Hepatocyte (in vitro differentiated cells): ENCODE measurements around the gene KRT6A. TPM values are rescaled to one million over a fixed set of nuclear protein-coding genes. Genes with fewer than 3 reads are reported as not detected.

Experiments used
- DNase-seq: peaks from one replicate; pipeline ENCODE4 v3.0.0-alpha.2; 2016; ENCODE audit warnings: low spot score
- H2AFZ ChIP-seq: fragments of 200-600 bp; sonication (generic); 2 replicates; pipeline ENCODE4 v1.6.0; 2016; ENCODE audit warnings: antibody characterized with exemption, mild to moderate bottlenecking
- H3K27ac ChIP-seq: fragments of 200-600 bp; sonication (generic); 2 replicates; pipeline ENCODE4 v1.5.1; 2016; ENCODE audit warnings: mild to moderate bottlenecking
- H3K27me3 ChIP-seq: fragments of 200-600 bp; sonication (generic); 2 replicates; pipeline ENCODE4 v1.6.1; 2016
- H3K36me3 ChIP-seq: fragments of 200-600 bp; sonication (generic); replicated peaks from 2 replicates; pipeline ENCODE4 v1.5.1; 2016; ENCODE audit warnings: low read depth; ENCODE audit not compliant: insufficient read depth
- H3K4me1 ChIP-seq: fragments of 200-600 bp; sonication (generic); 2 replicates; pipeline ENCODE4 v1.5.1; 2016; ENCODE audit warnings: mild to moderate bottlenecking, moderate library complexity; ENCODE audit not compliant: insufficient read depth
- H3K4me2 ChIP-seq: fragments of 200-600 bp; sonication (generic); 2 replicates; pipeline ENCODE4 v1.6.0; 2016
- H3K4me3 ChIP-seq: fragments of 200-600 bp; sonication (generic); 2 replicates; pipeline ENCODE4 v1.5.1; 2016; ENCODE audit warnings: mild to moderate bottlenecking
- H3K79me2 ChIP-seq: fragments of 200-600 bp; sonication (generic); 2 replicates; pipeline ENCODE4 v1.6.0; 2017; ENCODE audit warnings: mild to moderate bottlenecking
- H3K9me2 ChIP-seq: fragments of 200-600 bp; sonication (generic); replicated peaks from 2 replicates; pipeline ENCODE4 v1.6.0; 2017; ENCODE audit warnings: mild to moderate bottlenecking; ENCODE audit not compliant: insufficient read depth
- H3K9me3 ChIP-seq: fragments of 200-600 bp; sonication (generic); 2 replicates; pipeline ENCODE4 v1.5.1; 2016; ENCODE audit warnings: low read depth, mild to moderate bottlenecking
- H4K20me1 ChIP-seq: fragments of 200-600 bp; sonication (generic); 2 replicates; pipeline ENCODE4 v1.6.0; 2016; ENCODE audit warnings: mild to moderate bottlenecking; ENCODE audit not compliant: insufficient read depth, poor library complexity, severe bottlenecking
- EZH2 ChIP-seq: fragments of 200-600 bp; sonication (generic); IDR thresholded peaks from 2 replicates; pipeline ENCODE4 v1.6.1; 2016; ENCODE audit warnings: antibody characterized with exemption, mild to moderate bottlenecking, borderline replicate concordance
- EZH2phosphoT487 ChIP-seq: fragments of 200-600 bp; sonication (generic); IDR thresholded peaks from one replicate; pipeline ENCODE4 v1.6.1; 2018; ENCODE audit warnings: antibody characterized with exemption, mild to moderate bottlenecking, low read depth, moderate library complexity; ENCODE audit not compliant: unreplicated experiment, severe bottlenecking
- WGBS: methylation state at CpG from one replicate; pipeline ENCODE4 v1.1.6; 2016; ENCODE audit warnings: low lambda C conversion rate; ENCODE audit errors: missing lambda C conversion rate; 5-methylcytosine and 5-hydroxymethylcytosine counted together
- polyA plus RNA-seq: library from polyadenylated mRNA; unstranded; fragments of >200 nt; fragmentation: Nextera tagmentation; extraction: Ambion mirVana; gene quantifications from 2 replicates; pipeline ENCODE4 v1.2.1, GENCODE V29; 2016
- total RNA-seq: library from RNA; depleted of rRNA; stranded (reverse); fragments of >200 nt; gene quantifications from 2 replicates; pipeline ENCODE4 v1.2.3, GENCODE V29; 2014
- TF ChIP-seq, protein P1 (sequence below): fragments of 200-600 bp; sonication (generic); IDR thresholded peaks from 2 replicates; pipeline ENCODE4 v1.5.1; 2016; ENCODE audit warnings: antibody characterized with exemption, mild to moderate bottlenecking; ENCODE audit not compliant: poor library complexity

KRT6A gene
- total and polyA plus RNA-seq, 2 experiments from 2014 or later, result 0.54 to 6.8 TPM

DNA sequence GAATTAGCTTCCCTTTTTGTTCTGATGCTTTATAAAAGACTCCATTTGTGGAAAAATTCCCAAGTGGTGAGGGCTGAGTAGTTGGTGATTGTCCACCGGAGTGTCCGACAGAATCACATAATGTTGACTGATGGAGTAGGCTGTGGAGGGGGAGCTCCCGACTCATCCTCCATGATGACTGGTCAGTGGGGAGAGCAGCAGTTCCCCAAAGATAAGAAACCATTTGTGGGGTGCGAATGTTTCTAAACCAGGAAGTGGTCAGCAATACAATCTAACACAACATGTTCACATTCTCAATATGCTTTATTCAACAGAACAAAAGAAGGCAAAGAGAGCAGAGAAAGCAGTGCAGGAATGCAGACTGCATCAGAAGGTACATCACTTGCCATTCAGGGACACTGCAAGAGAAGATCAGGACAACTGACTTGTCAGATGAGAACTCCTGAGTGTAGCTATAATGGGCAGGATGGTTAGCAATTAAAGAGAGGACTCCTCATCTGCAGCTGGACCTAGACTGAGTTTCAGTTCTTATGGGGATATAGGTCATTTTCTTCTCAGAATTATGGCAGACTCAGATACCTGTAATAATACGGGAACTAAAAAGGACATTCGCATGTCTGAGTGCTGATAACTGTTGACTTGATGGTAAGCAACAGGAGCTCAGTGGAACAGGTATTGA, 46.6 kb downstream of the KRT6A start:
- no peaks in the 10 kb centered on the region for H3K79me2 ChIP-seq
- no peaks in the 10 kb centered on the region for H3K36me3 ChIP-seq
- 90% methylated on average over 6 of the region's 6 CpGs for WGBS
- H3K27ac ChIP-seq, result no peak overlapping the region
- H3K4me2 ChIP-seq, result no peak overlapping the region
- H3K27me3 ChIP-seq, result no peaks in the 10 kb centered on the region
- TF ChIP-seq EZH2 (no peak), EZH2phosphoT487 (no peak)
- TF ChIP-seq, protein P1, sequence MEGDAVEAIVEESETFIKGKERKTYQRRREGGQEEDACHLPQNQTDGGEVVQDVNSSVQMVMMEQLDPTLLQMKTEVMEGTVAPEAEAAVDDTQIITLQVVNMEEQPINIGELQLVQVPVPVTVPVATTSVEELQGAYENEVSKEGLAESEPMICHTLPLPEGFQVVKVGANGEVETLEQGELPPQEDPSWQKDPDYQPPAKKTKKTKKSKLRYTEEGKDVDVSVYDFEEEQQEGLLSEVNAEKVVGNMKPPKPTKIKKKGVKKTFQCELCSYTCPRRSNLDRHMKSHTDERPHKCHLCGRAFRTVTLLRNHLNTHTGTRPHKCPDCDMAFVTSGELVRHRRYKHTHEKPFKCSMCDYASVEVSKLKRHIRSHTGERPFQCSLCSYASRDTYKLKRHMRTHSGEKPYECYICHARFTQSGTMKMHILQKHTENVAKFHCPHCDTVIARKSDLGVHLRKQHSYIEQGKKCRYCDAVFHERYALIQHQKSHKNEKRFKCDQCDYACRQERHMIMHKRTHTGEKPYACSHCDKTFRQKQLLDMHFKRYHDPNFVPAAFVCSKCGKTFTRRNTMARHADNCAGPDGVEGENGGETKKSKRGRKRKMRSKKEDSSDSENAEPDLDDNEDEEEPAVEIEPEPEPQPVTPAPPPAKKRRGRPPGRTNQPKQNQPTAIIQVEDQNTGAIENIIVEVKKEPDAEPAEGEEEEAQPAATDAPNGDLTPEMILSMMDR, result no peak
- no peak overlapping the region for H3K4me3 ChIP-seq
- H3K9me2 ChIP-seq, result no peaks in the 10 kb centered on the region
- no peak for DNase-seq
- H3K9me3 ChIP-seq, result no peaks in the 10 kb centered on the region
- no peak overlapping the region for H2AFZ ChIP-seq
- peaks cover 18% of the 10 kb centered on the region for H3K4me1 ChIP-seq
- no peaks in the 10 kb centered on the region for H4K20me1 ChIP-seq

DNA sequence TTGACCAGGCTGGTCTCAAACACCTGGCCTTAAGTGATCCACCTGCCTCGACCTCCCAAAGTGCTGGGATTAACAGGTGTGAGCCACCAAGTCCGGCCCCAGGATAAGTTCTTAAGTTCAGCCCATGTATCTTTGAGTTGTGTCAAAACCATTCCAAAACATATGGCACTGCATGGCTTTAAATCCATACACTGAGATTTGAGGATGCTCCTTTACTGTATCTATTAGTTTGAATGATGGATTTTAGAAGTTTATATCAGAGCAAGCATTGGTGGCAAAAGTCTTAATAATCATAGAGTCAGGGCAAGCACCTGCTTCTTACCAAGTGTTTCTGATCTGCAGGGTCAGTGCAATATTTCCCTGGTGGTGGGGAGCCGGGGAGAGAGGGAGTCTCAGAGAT, 47.2 kb downstream of the KRT6A start:
- Histone ChIP-seq H3K27ac (no peak overlapping the region), H3K9me3 (no peaks in the 10 kb centered on the region), H3K9me2 (no peaks in the 10 kb centered on the region), H3K4me1 (peaks cover 19% of the 10 kb centered on the region), H2AFZ (no peak overlapping the region), H3K79me2 (no peaks in the 10 kb centered on the region), H3K4me3 (no peak overlapping the region), H3K4me2 (no peak overlapping the region), H3K36me3 (no peaks in the 10 kb centered on the region), H3K27me3 (no peaks in the 10 kb centered on the region), H4K20me1 (no peaks in the 10 kb centered on the region)
- DNase-seq, result no peak
- TF ChIP-seq, protein P1, result no peak
- TF ChIP-seq EZH2 (no peak), EZH2phosphoT487 (no peak)
- WGBS, result 80% methylated on average over 3 of the region's 3 CpGs

- Histone ChIP-seq H3K4me3 (no peak overlapping the region), H3K4me1 (peaks cover 19% of the 10 kb centered on the region), H3K36me3 (no peaks in the 10 kb centered on the region), H4K20me1 (no peaks in the 10 kb centered on the region), H3K79me2 (no peaks in the 10 kb centered on the region), H3K4me2 (no peak overlapping the region), H3K9me3 (no peaks in the 10 kb centered on the region), H3K9me2 (no peaks in the 10 kb centered on the region), H3K27ac (no peak overlapping the region), H2AFZ (no peak overlapping the region), H3K27me3 (no peaks in the 10 kb centered on the region)
- TF ChIP-seq EZH2, result no peak
- no peak for TF ChIP-seq EZH2phosphoT487
- TF ChIP-seq, protein P1, result no peak
- no peak for DNase-seq
- 77% methylated on average over 10 of the region's 10 CpGs for WGBS
These were observed 48.1 kb downstream of the KRT6A start for GRCh38 chr12:52444647-52445595.
